IMR-90 (cell line): ENCODE data around the gene IL1RL1. TPM values are rescaled to one million over a fixed set of nuclear protein-coding genes. Genes with fewer than 3 reads are reported as not detected.

ENCODE experiments used
- ATAC-seq: fragments of 200-7000 bp; cut with Tn5 transposase; 2 replicates; pipeline ENCODE4 v1.9.1; 2020; ENCODE audit warnings: low read depth, mild to moderate bottlenecking, moderate library complexity
- BruUV-seq: library from RNA; stranded (reverse); fragments of 400-500 nt; replicated peaks from 2 replicates; lab custom pipeline; 2021; lab: Mats Ljungman, UMichigan
- CTCF ChIA-PET: fragments of 300-600 bp; formaldehyde crosslinking; extraction: SDS; loops from one replicate; lab custom pipeline; 2021; ENCODE audit warnings: antibody characterized with exemption; lab: Yijun Ruan, JAX
- POLR2A ChIA-PET: fragments of 300-600 bp; sonication (Branson Sonifier 250); formaldehyde crosslinking; loops from one replicate; lab custom pipeline; 2022; ENCODE audit warnings: antibody characterized with exemption; ENCODE audit not compliant: unreplicated experiment; lab: Charles Lee
- DNase-seq: peaks from one replicate; pipeline ENCODE4 v3.0.0; 2013
- H2AFZ ChIP-seq: replicated peaks from 2 replicates; pipeline ENCODE3; 2013; ENCODE audit warnings: low read length, mild to moderate bottlenecking; ENCODE audit not compliant: poor library complexity
- H2AK5ac ChIP-seq: 2 replicates; pipeline ENCODE4 v1.6.1; 2013; ENCODE audit warnings: low read depth, low read length, inconsistent platforms
- H2AK9ac ChIP-seq: replicated peaks from 2 replicates; pipeline ENCODE3; 2013; ENCODE audit warnings: mild to moderate bottlenecking, low read depth, low read length, moderate library complexity; ENCODE audit not compliant: poor library complexity
- H2BK120ac ChIP-seq: 2 replicates; pipeline ENCODE4 v1.6.1; 2013; ENCODE audit warnings: low read depth, low read length, inconsistent platforms
- H2BK15ac ChIP-seq: 3 replicates; pipeline ENCODE4 v1.6.1; 2013; ENCODE audit warnings: low read depth, low read length, inconsistent platforms
- H2BK20ac ChIP-seq: 2 replicates; pipeline ENCODE4 v1.6.1; 2013; ENCODE audit warnings: low read depth, mild to moderate bottlenecking, inconsistent platforms, low read length, moderate library complexity
- H2BK5ac ChIP-seq: 2 replicates; pipeline ENCODE4 v1.6.1; 2013; ENCODE audit warnings: mild to moderate bottlenecking, low read depth, low read length, inconsistent platforms; ENCODE audit not compliant: poor library complexity, severe bottlenecking
- H3K14ac ChIP-seq: replicated peaks from 2 replicates; pipeline ENCODE4 v1.6.1; 2013; ENCODE audit warnings: low read depth, low read length, inconsistent platforms
- H3K18ac ChIP-seq: 2 replicates; pipeline ENCODE4 v1.6.1; 2013; ENCODE audit warnings: low read depth, low read length, control low read depth
- H3K23ac ChIP-seq: 2 replicates; pipeline ENCODE4 v1.6.1; 2013; ENCODE audit warnings: low read depth, low read length, inconsistent platforms
- H3K27ac ChIP-seq: 2 replicates; pipeline ENCODE4 v1.5.1; 2013; ENCODE audit warnings: mild to moderate bottlenecking, control low read depth, low read length; ENCODE audit not compliant: insufficient read depth
- H3K27me3 ChIP-seq: 2 replicates; pipeline ENCODE4 v1.6.1; 2013; ENCODE audit warnings: low read length; ENCODE audit not compliant: control insufficient read depth, insufficient read depth
- H3K36me3 ChIP-seq: 2 replicates; pipeline ENCODE4 v1.6.1; 2013; ENCODE audit warnings: low read length, mixed read lengths; ENCODE audit not compliant: control insufficient read depth, insufficient read depth
- H3K4ac ChIP-seq: 2 replicates; pipeline ENCODE4 v1.6.1; 2013; ENCODE audit warnings: low read depth, low read length, inconsistent platforms
- H3K4me1 ChIP-seq: 2 replicates; pipeline ENCODE4 v1.6.1; 2013; ENCODE audit warnings: low read length, mixed read lengths; ENCODE audit not compliant: control insufficient read depth, insufficient read depth
- H3K4me2 ChIP-seq: 2 replicates; pipeline ENCODE4 v1.6.1; 2013; ENCODE audit warnings: low read depth, mild to moderate bottlenecking, control low read depth, low read length, moderate library complexity
- H3K4me3 ChIP-seq: 2 replicates; pipeline ENCODE4 v1.5.1; 2013; ENCODE audit warnings: low read depth, mild to moderate bottlenecking, control low read depth, low read length, moderate library complexity; ENCODE audit not compliant: insufficient read depth
- H3K56ac ChIP-seq: 2 replicates; pipeline ENCODE4 v1.6.1; 2013; ENCODE audit warnings: low read length, inconsistent platforms; ENCODE audit not compliant: insufficient read depth; ENCODE audit errors: extremely low read depth
- H3K79me1 ChIP-seq, 2 experiments: 2 replicates each; pipeline ENCODE4 v1.6.1; 2013; ENCODE audit warnings: low read length in 2 of 2, inconsistent platforms in 1 of 2, low read depth in 1 of 2
- H3K9ac ChIP-seq: 2 replicates; pipeline ENCODE4 v1.6.1; 2013; ENCODE audit warnings: low read depth, low read length, control low read depth
- H3K9me1 ChIP-seq: 2 replicates; pipeline ENCODE4 v1.6.1; 2013; ENCODE audit warnings: low read length, inconsistent platforms; ENCODE audit not compliant: insufficient read depth
- H3K9me3 ChIP-seq: 2 replicates; pipeline ENCODE4 v1.6.1; 2013; ENCODE audit warnings: low read length; ENCODE audit not compliant: control insufficient read depth, insufficient read depth
- H4K20me1 ChIP-seq: 2 replicates; pipeline ENCODE4 v1.6.1; 2013; ENCODE audit warnings: low read length, inconsistent platforms; ENCODE audit not compliant: insufficient read depth
- H4K5ac ChIP-seq: 2 replicates; pipeline ENCODE4 v1.6.1; 2013; ENCODE audit warnings: mild to moderate bottlenecking, low read depth, low read length, control low read depth
- H4K8ac ChIP-seq, 2 experiments: 2 replicates each; pipeline ENCODE4 v1.6.1; 2013; ENCODE audit warnings: low read depth in 2 of 2, low read length in 2 of 2, control low read depth in 1 of 2, inconsistent platforms in 1 of 2
- H4K91ac ChIP-seq: 2 replicates; pipeline ENCODE4 v1.6.1; 2013; ENCODE audit warnings: low read depth, low read length, inconsistent platforms; ENCODE audit not compliant: insufficient read depth
- CHD1 ChIP-seq: IDR thresholded peaks from 2 replicates; pipeline ENCODE4 v1.6.1; 2012; ENCODE audit warnings: low read depth, low read length, improper control_type of control experiment
- CTCF ChIP-seq: conservative IDR thresholded peaks from 2 replicates; pipeline ENCODE4 v1.5.1; 2012; ENCODE audit warnings: mild to moderate bottlenecking, low read depth, low read length, improper control_type of control experiment
- MAZ ChIP-seq: IDR thresholded peaks from 2 replicates; pipeline ENCODE4 v1.6.1; 2012; ENCODE audit warnings: low read depth, mild to moderate bottlenecking, low read length, improper control_type of control experiment, moderate library complexity, borderline replicate concordance
- MXI1 ChIP-seq: IDR thresholded peaks from 2 replicates; pipeline ENCODE4 v1.6.1; 2012; ENCODE audit warnings: low read depth, mild to moderate bottlenecking, low read length, moderate library complexity, borderline replicate concordance
- NFE2L2 ChIP-seq: fragments of 150-350 bp; IDR thresholded peaks from 2 replicates; pipeline ENCODE4 v1.6.1; 2016; ENCODE audit warnings: low read depth, mild to moderate bottlenecking, low read length
- RCOR1 ChIP-seq: IDR thresholded peaks from 2 replicates; pipeline ENCODE4 v1.6.1; 2012; ENCODE audit warnings: mild to moderate bottlenecking, low read length, improper control_type of control experiment; ENCODE audit not compliant: insufficient replicate concordance
- USF2 ChIP-seq: fragments of 150-350 bp; IDR thresholded peaks from 2 replicates; pipeline ENCODE4 v1.6.1; 2017; ENCODE audit warnings: mild to moderate bottlenecking, antibody characterized with exemption, low read length, low read depth
- WGBS, 2 experiments: methylation state at CpG; one replicate each; pipeline versions ENCODE4 v1.1.5 to v1.1.7; 2013; ENCODE audit warnings: missing lambda C conversion rate in 2 of 2; ENCODE audit not compliant: insufficient read length in 1 of 2; ENCODE audit errors: extremely low coverage in 2 of 2; 5-methylcytosine and 5-hydroxymethylcytosine counted together
- dilution Hi-C: fragments of 300-500 bp; cut with HindIII; formaldehyde crosslinking; loops from one replicate; pipeline ENCODE4 v1.14.3; 2018; ENCODE audit warnings: low sequenced_read_pairs; ENCODE audit not compliant: unreplicated experiment
- in situ Hi-C: fragments of 300-500 bp; cut with MboI; formaldehyde crosslinking; loops from 3 replicates; pipeline ENCODE4 v1.14.3; 2019; ENCODE audit warnings: low sequenced_read_pairs, inconsistent platforms, mixed read lengths
- intact Hi-C: fragments of 100-400 bp; cut with micrococcal nuclease; formaldehyde crosslinking; loops from 2 replicates; pipeline ENCODE4 v1.10.0; 2022
- polyA plus RNA-seq, 3 experiments: library from polyadenylated mRNA; depleted of rRNA; stranded (reverse); fragments of >200 nt; gene quantifications; 2 replicates each; pipeline ENCODE4 v1.2.3, GENCODE V29; 2012; ENCODE audit warnings: low replicate concordance in 1 of 3
- total RNA-seq: library from RNA; depleted of rRNA; stranded (reverse); fragments of >200 nt; gene quantifications from 2 replicates; pipeline ENCODE4 v1.2.3, GENCODE V29; 2012

IL1RL1 gene
- total and polyA plus RNA-seq, 2 of the 4 experiments (the other 2 are of a cell fraction): under 0.01 to 0.14 TPM

- peaks cover 5% of the 10 kb centered on the region; the same call in 1 of the 2 replicates for H3K9me3 ChIP-seq
- no peak overlapping the region for H2BK120ac ChIP-seq
- H3K27me3 ChIP-seq: no peaks in the 10 kb centered on the region
- no peak overlapping the region for H2BK5ac ChIP-seq
- intact Hi-C loops: no loop called here
- no TSS peak for BruUV-seq
- H3K9ac ChIP-seq: no peak overlapping the region
- no peak for TF ChIP-seq CHD1
- TF ChIP-seq MAZ: no peak
- no peak for TF ChIP-seq RCOR1
- TF ChIP-seq CTCF: no peak
- no peak for TF ChIP-seq MXI1
- TF ChIP-seq NFE2L2: no peak
- no peak for TF ChIP-seq USF2
- no peak overlapping the region for H2BK20ac ChIP-seq
- H2AFZ ChIP-seq: no peak overlapping the region
- dilution Hi-C loops: no loop called here
- ChIA-PET POLR2A (no interaction called here), CTCF (no interaction called here)
- DNase-seq (no peak), ATAC-seq (no peak)
- H2BK15ac ChIP-seq: no peak overlapping the region
- no peak overlapping the region for H3K4me2 ChIP-seq
- H4K91ac ChIP-seq: no peak overlapping the region
- H2AK9ac ChIP-seq: no peak overlapping the region
- no peaks in the 10 kb centered on the region for H3K36me3 ChIP-seq
- H3K23ac ChIP-seq: no peak overlapping the region
- H3K27ac ChIP-seq: no peak overlapping the region
- no CpG with 5 or more reads among the region's 6 CpGs for WGBS, 2 experiments
- H4K20me1 ChIP-seq: no peaks in the 10 kb centered on the region
- no peak overlapping the region for H4K8ac ChIP-seq
- H3K18ac ChIP-seq: no peak overlapping the region
- H3K4me1 ChIP-seq: no peaks in the 10 kb centered on the region
- H3K4ac ChIP-seq: no peak overlapping the region
- H2AK5ac ChIP-seq: no peak overlapping the region
- H3K14ac ChIP-seq: no peak overlapping the region
- no peaks in the 10 kb centered on the region for H3K79me1 ChIP-seq
- H3K4me3 ChIP-seq: no peak overlapping the region
- H4K5ac ChIP-seq: no peak overlapping the region
- no peaks in the 10 kb centered on the region for H3K9me1 ChIP-seq
- in situ Hi-C loops: no loop called here
- no peak overlapping the region for H3K56ac ChIP-seq
Measured at GRCh38 chr2:102367331-102367971, 56.1 kb downstream of the IL1RL1 start.
